Kasumi-1 (cell line): ENCODE data around the gene AGAP5.

Source experiments
- DNase-seq, 2 experiments: peaks; one replicate each; lab custom pipeline; 2025; lab: John Stamatoyannopoulos, UW

The AGAP5 gene

DNA sequence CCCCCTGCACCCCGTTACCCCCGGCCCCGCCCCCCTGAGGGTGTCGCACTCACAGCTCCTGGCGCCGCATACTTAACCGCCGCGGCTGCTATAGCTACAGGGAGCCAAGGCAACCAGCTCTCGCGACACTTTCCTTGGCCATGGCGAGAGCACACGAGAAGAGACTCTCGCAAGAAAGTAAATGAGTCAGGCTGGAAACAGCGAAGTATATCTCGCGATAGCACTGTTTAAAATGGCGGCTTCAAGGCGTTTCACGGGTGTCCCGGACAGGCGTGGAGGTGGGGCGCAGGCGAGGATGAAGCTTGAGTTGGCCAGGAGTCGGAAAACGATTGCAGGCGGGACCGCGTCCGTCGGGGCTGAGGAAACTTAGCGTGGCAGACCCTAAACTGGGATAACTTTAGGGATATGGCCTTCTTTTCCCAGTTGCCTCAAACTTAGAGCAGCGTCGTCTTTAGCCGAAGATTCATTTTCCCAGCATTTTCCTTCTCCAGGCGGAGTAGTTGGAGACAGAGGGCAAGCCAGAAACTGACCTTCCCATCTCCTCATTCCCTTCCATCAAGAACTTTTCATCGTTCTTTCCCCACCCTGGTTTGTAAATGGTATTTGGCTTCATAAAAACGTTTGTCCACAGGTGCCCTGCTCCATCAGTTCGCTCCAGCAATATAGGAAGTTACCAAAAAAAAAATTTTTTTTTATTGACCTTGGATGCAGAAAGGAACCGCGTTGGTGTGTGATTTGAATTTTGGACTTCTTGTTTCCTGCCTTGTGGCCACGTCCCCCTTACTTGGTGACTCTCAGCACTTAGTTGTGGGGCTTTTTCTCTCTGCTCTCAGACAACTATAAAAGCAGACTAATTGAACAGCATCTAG lies 71.8 kb downstream of the AGAP5 start:
- peak; percentile 100 for DNase-seq

DNA sequence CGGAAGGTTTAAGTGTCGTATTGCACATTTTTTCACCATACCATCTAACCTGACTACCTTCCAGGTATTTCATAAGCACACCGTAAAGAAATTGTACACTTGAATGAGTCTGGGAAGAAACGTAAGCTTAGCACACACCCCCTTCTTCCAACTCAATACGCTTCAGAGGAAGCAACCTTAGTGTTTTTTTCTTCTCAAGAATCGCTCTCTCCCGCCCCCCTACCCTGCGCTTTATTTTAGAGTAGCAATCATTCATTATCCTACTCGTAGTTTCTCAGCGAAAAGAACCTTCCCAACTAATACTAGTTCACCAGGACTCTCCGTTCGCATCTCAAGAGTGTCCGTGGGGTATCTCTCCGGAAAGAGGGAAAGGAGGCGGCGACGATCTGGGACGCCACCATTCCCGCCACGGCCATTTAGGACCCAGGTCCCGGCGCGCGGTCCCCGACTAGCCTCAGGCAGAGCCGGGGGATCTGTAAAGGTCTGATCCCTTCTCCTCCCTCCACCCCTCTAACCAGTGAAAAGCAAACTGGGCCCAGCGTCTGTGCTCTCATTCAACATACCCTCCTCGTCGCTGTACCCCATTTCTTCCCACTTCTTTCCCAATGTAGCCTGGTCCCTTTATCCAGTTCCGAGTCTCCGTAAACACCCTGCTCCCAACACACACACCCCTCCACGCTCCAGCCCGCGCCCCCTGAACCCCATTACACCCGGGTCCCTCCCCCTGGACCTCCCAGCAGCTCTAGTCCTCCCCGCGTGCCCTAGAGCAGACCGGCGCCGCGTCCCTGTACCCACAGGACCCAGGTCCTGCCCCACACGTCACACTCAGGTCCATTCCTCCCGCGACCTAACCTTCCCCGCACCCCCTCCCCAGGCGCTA lies 72.7 kb downstream of the AGAP5 start:
- peak; percentile 66 to 75 for DNase-seq
